MM.1S (cell line): ENCODE results near the gene NINL.
"Not testable (repeated sequence)": the region's sequence is repeated elsewhere in the genome, so short reads cannot be mapped to it uniquely, and the experiment has no call there.

Source experiments
- DNase-seq: peaks from one replicate; pipeline ENCODE4 v3.0.0-alpha.2; 2015
- H2AFZ ChIP-seq: fragments of 300-600 bp; sonication (generic); 2 replicates; pipeline ENCODE4 v1.6.0; 2016; ENCODE audit warnings: antibody characterized with exemption, low read length
- H3F3A ChIP-seq: fragments of 300-600 bp; sonication (generic); 2 replicates; pipeline ENCODE4 v1.6.1; 2016; ENCODE audit warnings: mild to moderate bottlenecking, antibody characterized with exemption, low read length, moderate library complexity, mixed read lengths; ENCODE audit not compliant: insufficient read depth
- H3K27ac ChIP-seq: fragments of 300-600 bp; sonication (generic); 2 replicates; pipeline ENCODE4 v1.5.1; 2016; ENCODE audit warnings: mild to moderate bottlenecking, low read length
- H3K27me3 ChIP-seq: fragments of 300-600 bp; sonication (generic); replicated peaks from 2 replicates; pipeline ENCODE4 v1.6.0; 2016; ENCODE audit warnings: low read length; ENCODE audit not compliant: insufficient read depth
- H3K36me3 ChIP-seq: fragments of 300-600 bp; sonication (generic); replicated peaks from 2 replicates; pipeline ENCODE4 v1.6.1; 2016; ENCODE audit warnings: mild to moderate bottlenecking, low read length, mixed read lengths; ENCODE audit not compliant: insufficient read depth
- H3K4me1 ChIP-seq: fragments of 300-600 bp; sonication (generic); 2 replicates; pipeline ENCODE4 v1.6.1; 2016; ENCODE audit warnings: low read length, mixed read lengths
- H3K4me2 ChIP-seq: fragments of 300-600 bp; sonication (generic); 2 replicates; pipeline ENCODE4 v1.6.0; 2016; ENCODE audit warnings: low read depth, low read length
- H3K4me3 ChIP-seq: fragments of 300-600 bp; sonication (generic); 2 replicates; pipeline ENCODE4 v1.5.1; 2016; ENCODE audit warnings: low read length, mixed read lengths
- H3K79me2 ChIP-seq: fragments of 300-600 bp; sonication (generic); 2 replicates; pipeline ENCODE4 v1.6.1; 2016; ENCODE audit warnings: mixed run types, low read length, mixed read lengths
- H3K9ac ChIP-seq: fragments of 300-600 bp; sonication (generic); 2 replicates; pipeline ENCODE4 v1.6.1; 2016; ENCODE audit warnings: low read length, mixed read lengths
- H3K9me2 ChIP-seq: fragments of 300-600 bp; sonication (generic); replicated peaks from 2 replicates; pipeline ENCODE4 v1.6.1; 2016; ENCODE audit warnings: mild to moderate bottlenecking, low read length, mixed read lengths; ENCODE audit not compliant: insufficient read depth
- H3K9me3 ChIP-seq: fragments of 300-600 bp; sonication (generic); replicated peaks from 2 replicates; pipeline ENCODE4 v1.6.1; 2016; ENCODE audit warnings: mild to moderate bottlenecking, low read length, mixed read lengths; ENCODE audit not compliant: insufficient read depth
- H4K20me1 ChIP-seq: fragments of 300-600 bp; sonication (generic); 2 replicates; pipeline ENCODE4 v1.6.1; 2016; ENCODE audit warnings: mild to moderate bottlenecking, low read length, moderate library complexity, mixed read lengths; ENCODE audit not compliant: insufficient read depth
- CTCF ChIP-seq: fragments of 300-600 bp; sonication (generic); IDR thresholded peaks from 2 replicates; pipeline ENCODE4 v1.5.1; 2016; ENCODE audit warnings: antibody characterized with exemption, low read length, mixed read lengths
- EZH2 ChIP-seq: fragments of 300-600 bp; sonication (generic); optimal IDR thresholded peaks from 2 replicates; pipeline ENCODE3; 2017; ENCODE audit warnings: low read depth, mild to moderate bottlenecking, antibody characterized with exemption, low read length, mixed read lengths
- EZH2phosphoT487 ChIP-seq: fragments of 300-600 bp; sonication (generic); IDR thresholded peaks from 2 replicates; pipeline ENCODE4 v1.6.1; 2018; ENCODE audit warnings: antibody characterized with exemption, low read length

The NINL gene

GRCh38 chr20:25477014-25477882 is 108.1 kb downstream of the NINL start:
- TF ChIP-seq CTCF, result no peak
- Histone ChIP-seq H3K27me3 (no peaks in the 10 kb centered on the region), H4K20me1 (no peaks in the 10 kb centered on the region), H3K9me2 (no peaks in the 10 kb centered on the region), H3F3A (no peaks in the 10 kb centered on the region), H3K27ac (no peak overlapping the region), H3K9me3 (no peaks in the 10 kb centered on the region), H3K36me3 (no peaks in the 10 kb centered on the region), H3K9ac (no peak overlapping the region), H2AFZ (no peak overlapping the region), H3K79me2 (no peaks in the 10 kb centered on the region), H3K4me1 (no peaks in the 10 kb centered on the region), H3K4me3 (no peak overlapping the region), H3K4me2 (no peak overlapping the region)
- DNase-seq, result no peak

- H3K4me1 ChIP-seq, result no peaks in the 10 kb centered on the region
Observed at GRCh38 chr20:25476106-25477013, 109.0 kb downstream of the NINL start.

GRCh38 chr20:25473297-25473696 is 112.0 kb downstream of the NINL start:
- H3K27ac ChIP-seq, H3K4me1 ChIP-seq, H3K27me3 ChIP-seq, H3K79me2 ChIP-seq, H3K4me2 ChIP-seq, H2AFZ ChIP-seq, H3K9me2 ChIP-seq, H3F3A ChIP-seq, H3K4me3 ChIP-seq, DNase-seq, H3K9me3 ChIP-seq, H4K20me1 ChIP-seq, H3K9ac ChIP-seq, H3K36me3 ChIP-seq: not testable (repeated sequence)

More at GRCh38 chr20:25476106-25477013, 109.0 kb downstream of the NINL start:
- Histone ChIP-seq H3K4me2 (no peak overlapping the region), H3K4me3 (no peak overlapping the region), H3K27me3 (no peaks in the 10 kb centered on the region), H3K79me2 (no peaks in the 10 kb centered on the region), H3K9me3 (no peaks in the 10 kb centered on the region), H3K9ac (no peak overlapping the region), H3K9me2 (no peaks in the 10 kb centered on the region), H3F3A (no peaks in the 10 kb centered on the region), H2AFZ (no peak overlapping the region), H4K20me1 (no peaks in the 10 kb centered on the region), H3K36me3 (no peaks in the 10 kb centered on the region), H3K27ac (no peak overlapping the region)
- DNase-seq, result no peak
- no peak for TF ChIP-seq EZH2
- TF ChIP-seq CTCF, result no peak
- TF ChIP-seq EZH2phosphoT487, result no peak
